ENCODE results near the gene OPCML. TPM values are rescaled to one million over a fixed set of nuclear protein-coding genes. Genes with fewer than 3 reads are reported as not detected.

Gene OPCML
- total and polyA plus RNA-seq, 2 of the 13 experiments (the other 11 are each of a cell fraction or from before 2014, with no cell fraction given): not detected

- no peak for ATAC-seq
- H3K4me1 ChIP-seq (ENCODE audit: insufficient read depth, low read length): no peaks in the 10 kb centered on the region
Measured at GRCh38 chr11:132665205-132665604, 867.1 kb downstream of the OPCML start.

DNA sequence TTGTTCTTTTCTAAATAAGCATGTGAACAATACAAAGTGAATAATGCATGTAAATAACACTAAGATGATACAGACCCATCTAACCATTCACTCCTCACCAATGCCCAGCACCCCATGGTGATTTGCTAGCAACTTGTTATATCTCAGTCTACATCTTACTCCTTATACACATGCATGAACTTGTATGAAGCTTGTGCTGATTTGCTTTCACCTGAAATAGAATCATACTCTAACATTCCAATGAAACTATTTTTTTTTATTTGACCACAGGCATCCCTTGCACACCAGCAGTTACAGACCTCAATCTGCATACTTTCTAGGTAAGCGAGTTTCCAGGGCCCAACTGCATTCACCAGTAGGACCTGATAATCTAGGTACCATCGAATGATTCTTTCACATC is 873.6 kb downstream of the OPCML start:
- intact Hi-C loops (cut with micrococcal nuclease; ENCODE audit: unreplicated experiment) (no loop called here), in situ Hi-C loops (cut with HindIII; ENCODE audit: extremely low pct_ligation_motif_present, low pct_unique_long_range_greater_than_20kb) (no loop called here)
- no TSS peak for BruUV-seq (replicated peaks)
- no peak overlapping the region for H3K4me3 ChIP-seq (replicated peaks in 1 of 3; ENCODE audit: insufficient read depth in 1 of 3, low read depth in 2 of 3, low read length in 3 of 3)
- ATAC-seq (no peak), DNase-seq (ENCODE audit: low spot score) (no peak), FAIRE-seq (no peak)
- POLR2A ChIA-PET: no interaction called here
- no peak overlapping the region for H3K27ac ChIP-seq (ENCODE audit: extremely low read length, insufficient read depth, low read length)
- no peaks in the 10 kb centered on the region for H3K79me2 ChIP-seq (ENCODE audit: insufficient read depth, low read length)
- 2% methylated on average over 2 of the region's 2 CpGs for WGBS (ENCODE audit: low lambda C conversion rate)
- no peaks in the 10 kb centered on the region for H3K36me3 ChIP-seq (replicated peaks in 1 of 2; ENCODE audit: control insufficient read depth in 1 of 2, insufficient read depth in 2 of 2, low read length in 2 of 2)
- CTCF ChIA-PET (ENCODE audit: low intra/inter-chr PET ratio, low total read pairs): no interaction called here
- no peak overlapping the region for H3K4me2 ChIP-seq (ENCODE audit: low read depth, low read length)
- peaks cover 81% of the 10 kb centered on the region for H3K9me3 ChIP-seq (ENCODE audit: low read length)
- H4K20me1 ChIP-seq (ENCODE audit: insufficient read depth, low read length): no peaks in the 10 kb centered on the region
- TF ChIP-seq MAZ (IDR thresholded peaks at IDR 0.05; ENCODE audit: borderline replicate concordance, low read depth, low read length): no peak
- no peak for TF ChIP-seq MAZ (CRISPR knock-in tag; IDR thresholded peaks at IDR 0.05; ENCODE audit: low read depth)
- TF ChIP-seq ZNF644 (CRISPR knock-in tag; IDR thresholded peaks at IDR 0.05; ENCODE audit: low read depth): no peak
- no peak for TF ChIP-seq ZNF7 (CRISPR knock-in tag; IDR thresholded peaks at IDR 0.05)
- no peak for TF ChIP-seq SOX5 (CRISPR knock-in tag; IDR thresholded peaks at IDR 0.05; ENCODE audit: borderline replicate concordance)
- no peak for TF ChIP-seq HINFP (CRISPR knock-in tag; IDR thresholded peaks at IDR 0.05; ENCODE audit: low read depth)
- H3K27me3 ChIP-seq (ENCODE audit: control insufficient read depth in 1 of 2, insufficient read depth in 2 of 2, low read length in 2 of 2): no peaks in the 10 kb centered on the region
- no peak overlapping the region for H2AFZ ChIP-seq (ENCODE audit: low read length)
- H3K4me1 ChIP-seq (ENCODE audit: insufficient read depth, low read length): no peaks in the 10 kb centered on the region
- no peak overlapping the region for H3K9ac ChIP-seq (ENCODE audit: insufficient read depth, low read depth, low read length)

More at GRCh38 chr11:132665205-132665604, 867.1 kb downstream of the OPCML start:
- no peaks in the 10 kb centered on the region for H4K20me1 ChIP-seq (ENCODE audit: insufficient read depth, low read length)
- no peaks in the 10 kb centered on the region for H3K27me3 ChIP-seq (ENCODE audit: control insufficient read depth in 1 of 2, insufficient read depth in 2 of 2, low read length in 2 of 2)
- WGBS (ENCODE audit: low lambda C conversion rate): 24% methylated on average over 4 of the region's 4 CpGs
- no peak overlapping the region for H3K4me2 ChIP-seq (ENCODE audit: low read depth, low read length)
- no peak overlapping the region for H3K4me3 ChIP-seq (replicated peaks in 1 of 3; ENCODE audit: insufficient read depth in 1 of 3, low read depth in 2 of 3, low read length in 3 of 3)
- H3K27ac ChIP-seq (ENCODE audit: extremely low read length, insufficient read depth, low read length): no peak overlapping the region
- intact Hi-C loops (cut with micrococcal nuclease; ENCODE audit: unreplicated experiment): no loop called here
- TF ChIP-seq, protein P1, sequence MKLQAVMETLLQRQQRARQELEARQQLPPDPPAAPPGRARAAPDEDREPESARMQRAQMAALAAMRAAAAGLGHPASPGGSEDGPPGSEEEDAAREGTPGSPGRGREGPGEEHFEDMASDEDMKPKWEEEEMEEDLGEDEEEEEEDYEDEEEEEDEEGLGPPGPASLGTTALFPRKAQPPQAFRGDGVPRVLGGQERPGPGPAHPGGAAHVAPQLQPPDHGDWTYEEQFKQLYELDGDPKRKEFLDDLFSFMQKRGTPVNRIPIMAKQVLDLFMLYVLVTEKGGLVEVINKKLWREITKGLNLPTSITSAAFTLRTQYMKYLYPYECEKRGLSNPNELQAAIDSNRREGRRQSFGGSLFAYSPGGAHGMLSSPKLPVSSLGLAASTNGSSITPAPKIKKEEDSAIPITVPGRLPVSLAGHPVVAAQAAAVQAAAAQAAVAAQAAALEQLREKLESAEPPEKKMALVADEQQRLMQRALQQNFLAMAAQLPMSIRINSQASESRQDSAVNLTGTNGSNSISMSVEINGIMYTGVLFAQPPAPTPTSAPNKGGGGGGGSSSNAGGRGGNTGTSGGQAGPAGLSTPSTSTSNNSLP (IDR thresholded peaks at IDR 0.05; ENCODE audit: low read depth, low read length): no peak
- H3K9ac ChIP-seq (ENCODE audit: insufficient read depth, low read depth, low read length): no peak overlapping the region
- peaks cover 82% of the 10 kb centered on the region for H3K9me3 ChIP-seq (ENCODE audit: low read length)
- DNase-seq (ENCODE audit: low spot score): no peak
- no peak overlapping the region for H2AFZ ChIP-seq (ENCODE audit: low read length)
- FAIRE-seq: no peak
- in situ Hi-C loops (cut with HindIII; ENCODE audit: extremely low pct_ligation_motif_present, low pct_unique_long_range_greater_than_20kb): no loop called here
- ChIA-PET CTCF (ENCODE audit: low intra/inter-chr PET ratio, low total read pairs) (no interaction called here), POLR2A (no interaction called here)
- no peaks in the 10 kb centered on the region for H3K79me2 ChIP-seq (ENCODE audit: insufficient read depth, low read length)
- H3K36me3 ChIP-seq (replicated peaks in 1 of 2; ENCODE audit: control insufficient read depth in 1 of 2, insufficient read depth in 2 of 2, low read length in 2 of 2): no peaks in the 10 kb centered on the region
- no TSS peak for BruUV-seq (replicated peaks)

All from HepG2 (cell line).